Measurements from ENCODE around the gene OGFOD3. TPM values are rescaled to one million over a fixed set of nuclear protein-coding genes. Genes with fewer than 3 reads are reported as not detected.

OGFOD3 gene
- total and polyA plus RNA-seq, 2 experiments from 2014 or later: 9.6 to 24.6 TPM

GRCh38 chr17:82345151-82345976, 73.0 kb downstream of the OGFOD3 start:
- TF ChIP-seq ZNF462 (CRISPR knock-in tag; IDR thresholded peaks at IDR 0.05) (no peak), NANOG (IDR thresholded peaks at IDR 0.05; ENCODE audit: borderline replicate concordance) (no peak), ZNF114 (CRISPR knock-in tag; IDR thresholded peaks at IDR 0.05) (no peak), JUNB (IDR thresholded peaks at IDR 0.05; ENCODE audit: unreplicated experiment) (no peak), REST (IDR thresholded peaks at IDR 0.05; ENCODE audit: unreplicated experiment) (no peak)
- H3K36me3 ChIP-seq (ENCODE audit: insufficient read depth): no peaks in the 10 kb centered on the region
- no peaks in the 10 kb centered on the region for H3K9me2 ChIP-seq (ENCODE audit: insufficient read depth)
- H3K4me1 ChIP-seq (ENCODE audit: insufficient read depth): no peaks in the 10 kb centered on the region
- H3K36me3 Mint-ChIP-seq (ENCODE audit: low read depth): peaks cover 4% of the 10 kb centered on the region
- no peak overlapping the region for H3K4me3 Mint-ChIP-seq
- no peak overlapping the region for H3K27ac ChIP-seq (ENCODE audit: low read depth)
- no peaks in the 10 kb centered on the region for H3F3A ChIP-seq (replicated peaks; ENCODE audit: low read depth)
- peaks cover 8% of the 10 kb centered on the region for H3K27me3 Mint-ChIP-seq (ENCODE audit: insufficient read depth, low read depth, poor library complexity)
- no peaks in the 10 kb centered on the region for H3K79me2 ChIP-seq (replicated peaks; ENCODE audit: insufficient read depth)
- no peaks in the 10 kb centered on the region for H3K27me3 ChIP-seq (ENCODE audit: insufficient read depth)
- peaks cover 13% of the 10 kb centered on the region for H3K9me3 Mint-ChIP-seq
- DNase-seq (ENCODE audit: low spot score) (no peak), ATAC-seq (no peak)
- H2AFZ ChIP-seq: no peak overlapping the region
- H3K4me1 Mint-ChIP-seq: peaks cover 4% of the 10 kb centered on the region; the same call in 1 of the 3 replicates
- no peak overlapping the region for H3K4me2 ChIP-seq
- no peak overlapping the region for H3K4me3 ChIP-seq
- no peak overlapping the region for H3K27ac Mint-ChIP-seq
- no peaks in the 10 kb centered on the region for H4K20me1 ChIP-seq (replicated peaks; ENCODE audit: insufficient read depth)
